Nephron (organoid): Measurements from ENCODE around the gene THAP11.

ENCODE experiments used
- H3K27ac Mint-ChIP-seq, 3 experiments: 2 replicates each; pipeline ENCODE4 v1.8.0; 2020; ENCODE audit warnings: mixed read lengths in 3 of 3, mild to moderate bottlenecking in 2 of 3, moderate library complexity in 1 of 3
- H3K27me3 Mint-ChIP-seq: 2 replicates; pipeline ENCODE4 v1.8.0; 2021; ENCODE audit warnings: low read depth, mild to moderate bottlenecking, moderate library complexity, mixed read lengths
- H3K36me3 Mint-ChIP-seq: 2 replicates; pipeline ENCODE4 v1.8.0; 2020; ENCODE audit warnings: low read depth, mixed read lengths
- H3K4me1 Mint-ChIP-seq: 2 replicates; pipeline ENCODE4 v1.8.0; 2020; ENCODE audit warnings: mixed read lengths
- H3K4me3 Mint-ChIP-seq, 3 experiments: 2 replicates each; pipeline ENCODE4 v1.8.0; 2020; ENCODE audit warnings: mild to moderate bottlenecking in 3 of 3, mixed read lengths in 3 of 3, moderate library complexity in 2 of 3
- H3K9me3 Mint-ChIP-seq: 2 replicates; pipeline ENCODE4 v1.8.0; 2020; ENCODE audit warnings: mixed read lengths
- CTCF ChIP-seq, 3 experiments: fragments of 200-600 bp; sonication (generic); IDR thresholded peaks; one replicate each; pipeline ENCODE4 v1.5.0; 2021; ENCODE audit warnings: antibody characterized with exemption in 3 of 3; ENCODE audit not compliant: unreplicated experiment in 3 of 3

Gene THAP11

GRCh38 chr16:67884684-67885083 is 42.6 kb downstream of the THAP11 start, which contains the start of gene NRN1L:
Gene NRN1L (plus strand): TSS chr16:67884885. CDS start chr16:67884904, 19 bp downstream.
- H3K36me3 Mint-ChIP-seq = peaks cover 23% of the 10 kb centered on the region
- no peak within 1 kb of the TSS for H3K27ac Mint-ChIP-seq
- H3K4me1 Mint-ChIP-seq = peaks cover 30% of the 10 kb centered on the region
- no peaks in the 10 kb centered on the region for H3K27me3 Mint-ChIP-seq
- no peak for TF ChIP-seq CTCF (IDR thresholded peaks at IDR 0.05; ENCODE audit: unreplicated experiment in 3 of 3)
- no peak within 1 kb of the TSS for H3K4me3 Mint-ChIP-seq
- H3K9me3 Mint-ChIP-seq = no peaks in the 10 kb centered on the region

GRCh38 chr16:67885545-67885944 is 43.4 kb downstream of the THAP11 start:
- Mint-ChIP-seq H3K27me3 (no peaks in the 10 kb centered on the region), H3K4me1 (peaks cover 30% of the 10 kb centered on the region), H3K4me3 (no peak overlapping the region), H3K36me3 (peaks cover 17% of the 10 kb centered on the region), H3K27ac (no peak overlapping the region), H3K9me3 (no peaks in the 10 kb centered on the region)
- TF ChIP-seq CTCF (IDR thresholded peaks at IDR 0.05; ENCODE audit: unreplicated experiment in 3 of 3) = no peak

GRCh38 chr16:67885976-67886375 is 43.9 kb downstream of the THAP11 start:
- H3K27ac Mint-ChIP-seq = no peak overlapping the region
- peaks cover 30% of the 10 kb centered on the region for H3K4me1 Mint-ChIP-seq
- no peak overlapping the region for H3K4me3 Mint-ChIP-seq
- no peaks in the 10 kb centered on the region for H3K9me3 Mint-ChIP-seq
- no peaks in the 10 kb centered on the region for H3K27me3 Mint-ChIP-seq
- peaks cover 17% of the 10 kb centered on the region for H3K36me3 Mint-ChIP-seq
- TF ChIP-seq CTCF (IDR thresholded peaks at IDR 0.05; ENCODE audit: unreplicated experiment in 3 of 3) = no peak

GRCh38 chr16:67886387-67886786 is 44.3 kb downstream of the THAP11 start:
- H3K27me3 Mint-ChIP-seq = no peaks in the 10 kb centered on the region
- peaks cover 27% of the 10 kb centered on the region for H3K4me1 Mint-ChIP-seq
- H3K9me3 Mint-ChIP-seq = no peaks in the 10 kb centered on the region
- TF ChIP-seq CTCF (IDR thresholded peaks at IDR 0.05; ENCODE audit: unreplicated experiment in 3 of 3) = no peak
- H3K27ac Mint-ChIP-seq = no peak overlapping the region
- H3K36me3 Mint-ChIP-seq = peaks cover 17% of the 10 kb centered on the region
- H3K4me3 Mint-ChIP-seq = no peak overlapping the region

GRCh38 chr16:67888331-67888730 is 46.2 kb downstream of the THAP11 start:
- Mint-ChIP-seq H3K36me3 (peaks cover 7% of the 10 kb centered on the region), H3K27ac (no peak overlapping the region), H3K4me3 (no peak overlapping the region), H3K9me3 (no peaks in the 10 kb centered on the region), H3K4me1 (peaks cover 18% of the 10 kb centered on the region), H3K27me3 (no peaks in the 10 kb centered on the region)
- no peak for TF ChIP-seq CTCF (IDR thresholded peaks at IDR 0.05; ENCODE audit: unreplicated experiment in 3 of 3)

GRCh38 chr16:67892375-67892774 is 50.3 kb downstream of the THAP11 start:
- Mint-ChIP-seq H3K27ac (peak overlapping the region; percentile 77 to 87 (median 80)), H3K4me3 (peak overlapping the region; percentile 85 to 98 (median 87)), H3K27me3 (no peaks in the 10 kb centered on the region), H3K9me3 (no peaks in the 10 kb centered on the region), H3K4me1 (peaks cover 28% of the 10 kb centered on the region), H3K36me3 (no peaks in the 10 kb centered on the region)
- no peak for TF ChIP-seq CTCF (IDR thresholded peaks at IDR 0.05; ENCODE audit: unreplicated experiment in 3 of 3)
